ENCODE measurements around the gene MYLK3. TPM values are rescaled to one million over a fixed set of nuclear protein-coding genes. Genes with fewer than 3 reads are reported as not detected.
A peak's percentile ranks its signal among the peaks of the same experiment; 100 is the strongest.

Gene MYLK3
- total RNA-seq, 3 donors from 2014 or later, result 0.03 to 0.63 (median 0.41) TPM

DNA sequence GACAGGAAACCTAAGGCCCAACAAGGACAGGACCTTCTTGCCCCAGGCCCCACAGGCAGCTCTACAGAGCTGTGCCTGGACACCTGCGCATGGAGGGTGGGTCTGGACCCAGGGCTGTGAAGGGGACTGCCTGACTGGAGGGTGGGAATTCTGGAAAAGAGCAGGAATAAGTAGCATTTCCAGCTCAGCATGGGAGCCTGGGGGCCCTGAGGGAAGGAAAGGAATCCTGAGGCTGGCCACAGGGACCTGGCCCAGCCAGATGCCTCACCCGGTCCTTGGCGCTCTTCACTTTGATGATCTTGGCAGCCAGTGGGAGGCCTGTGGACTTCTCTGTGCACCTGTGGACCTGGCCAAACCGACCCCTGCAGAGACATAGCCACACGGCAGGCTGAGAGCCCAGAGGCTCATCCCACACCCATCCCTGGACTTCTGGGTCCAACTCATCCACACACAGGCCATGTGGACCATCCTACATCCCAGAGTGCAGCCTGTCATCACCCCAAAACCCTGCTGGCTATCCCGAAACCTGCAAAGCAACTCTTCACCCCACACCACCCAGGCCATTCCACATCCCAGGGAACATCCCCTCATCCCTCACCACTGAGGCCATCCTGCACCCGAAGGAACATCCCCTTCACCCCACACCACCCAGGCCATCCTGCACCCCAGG, 18.7 kb downstream of the MYLK3 start:
- Histone ChIP-seq H3K9me3 (no peaks in the 10 kb centered on the region), H3K4me1 (ENCODE audit: low read depth) (no peaks in the 10 kb centered on the region), H3K4me3 (no peak overlapping the region), H3K36me3 (ENCODE audit: low read depth) (no peaks in the 10 kb centered on the region)
- ATAC-seq (no peak), DNase-seq (no peak)
- no peak for TF ChIP-seq CTCF (IDR thresholded peaks at IDR 0.05)
- intact Hi-C loops (cut with DNase I, micrococcal nuclease), result no loop called here

DNA sequence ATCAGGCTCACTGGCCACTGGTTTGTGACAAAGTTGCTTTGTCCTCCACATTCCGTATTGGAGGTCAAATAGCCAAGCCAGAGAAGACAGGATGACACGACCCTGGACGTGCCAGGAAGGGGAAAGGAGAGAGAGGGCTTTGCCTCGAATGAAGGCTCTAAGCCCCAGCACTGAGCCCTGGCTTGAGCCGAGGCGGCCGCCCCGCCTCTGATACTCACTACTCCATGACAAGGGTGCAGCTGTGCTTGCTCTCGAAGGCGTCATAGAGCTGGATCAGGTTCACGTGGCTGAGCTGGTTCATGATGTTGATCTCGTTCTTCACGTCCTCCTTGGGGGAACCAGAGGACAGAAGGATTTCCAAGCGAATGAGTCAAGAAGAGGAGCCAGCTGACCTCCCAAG, 19.3 kb downstream of the MYLK3 start:
- DNase-seq (no peak), ATAC-seq (no peak)
- Histone ChIP-seq H3K4me1 (ENCODE audit: low read depth) (no peaks in the 10 kb centered on the region), H3K4me3 (no peak overlapping the region), H3K9me3 (no peaks in the 10 kb centered on the region), H3K36me3 (ENCODE audit: low read depth) (no peaks in the 10 kb centered on the region)
- intact Hi-C loops (cut with DNase I, micrococcal nuclease), result no loop called here
- no peak for TF ChIP-seq CTCF (IDR thresholded peaks at IDR 0.05)

- intact Hi-C loops (cut with DNase I, micrococcal nuclease), result no loop called here
- no peak for TF ChIP-seq CTCF (IDR thresholded peaks at IDR 0.05)
- DNase-seq (no peak), ATAC-seq (peak; percentile 36)
- Histone ChIP-seq H3K36me3 (ENCODE audit: low read depth) (no peaks in the 10 kb centered on the region), H3K4me3 (no peak overlapping the region), H3K9me3 (no peaks in the 10 kb centered on the region), H3K4me1 (ENCODE audit: low read depth) (no peaks in the 10 kb centered on the region)
These were observed 20.5 kb downstream of the MYLK3 start for GRCh38 chr16:46727630-46728029.

GRCh38 chr16:46727184-46727583, 21.0 kb downstream of the MYLK3 start:
- ATAC-seq, result no peak
- no peak for TF ChIP-seq CTCF (IDR thresholded peaks at IDR 0.05)
- Histone ChIP-seq H3K36me3 (ENCODE audit: low read depth) (no peaks in the 10 kb centered on the region), H3K4me1 (ENCODE audit: low read depth) (no peaks in the 10 kb centered on the region), H3K9me3 (no peaks in the 10 kb centered on the region), H3K4me3 (no peak overlapping the region)
- no peak for DNase-seq
- intact Hi-C loops (cut with DNase I, micrococcal nuclease), result no loop called here

DNA sequence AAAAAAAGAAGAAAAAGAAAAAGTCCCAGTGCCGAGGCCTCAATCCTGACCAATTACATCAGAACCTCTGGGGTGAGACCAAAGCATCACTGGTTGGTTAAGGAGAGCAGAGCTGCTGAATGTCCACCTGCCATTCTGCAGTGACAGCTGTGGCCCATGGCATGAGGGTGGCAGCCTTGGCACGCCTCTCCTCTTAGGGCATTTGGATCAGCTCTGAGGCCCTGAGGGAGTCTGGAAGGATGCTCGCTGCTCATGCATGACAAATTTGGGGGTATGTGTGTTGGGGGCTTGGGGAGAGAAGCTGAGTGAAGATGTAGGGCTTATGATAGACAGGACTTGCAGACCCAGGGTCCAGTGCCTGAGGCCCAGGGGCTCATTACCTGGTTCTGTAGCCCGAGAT, 26.3 kb downstream of the MYLK3 start:
- no peak for TF ChIP-seq CTCF (IDR thresholded peaks at IDR 0.05)
- Histone ChIP-seq H3K9me3 (no peaks in the 10 kb centered on the region), H3K36me3 (ENCODE audit: low read depth) (no peaks in the 10 kb centered on the region), H3K4me1 (ENCODE audit: low read depth) (no peaks in the 10 kb centered on the region), H3K4me3 (no peak overlapping the region)
- intact Hi-C loops (cut with DNase I, micrococcal nuclease), result no loop called here
- no peak for ATAC-seq
- DNase-seq, result no peak

GRCh38 chr16:46720619-46721018, 27.5 kb downstream of the MYLK3 start:
- Histone ChIP-seq H3K4me1 (ENCODE audit: low read depth) (no peaks in the 10 kb centered on the region), H3K4me3 (no peak overlapping the region), H3K36me3 (ENCODE audit: low read depth) (no peaks in the 10 kb centered on the region), H3K9me3 (no peaks in the 10 kb centered on the region)
- ATAC-seq (no peak), DNase-seq (no peak)
- TF ChIP-seq CTCF (IDR thresholded peaks at IDR 0.05), result no peak
- intact Hi-C loops (cut with DNase I, micrococcal nuclease), result no loop called here

Data from mucosa of descending colon (tissue), 3 donors.